Keratinocyte (primary cell): ENCODE results near the gene MFN2.
A peak's percentile ranks its signal among the peaks of the same experiment; 100 is the strongest.

Source experiments
- CTCF ChIP-seq, 3 experiments: IDR thresholded peaks in 1 of 3; conservative IDR thresholded peaks in 1 of 3; optimal IDR thresholded peaks in 1 of 3; 2 replicates in 2 of 3; 3 replicates in 1 of 3; pipeline versions ENCODE3 to v1.5.1; 2011; ENCODE audit warnings: low read length in 3 of 3, mild to moderate bottlenecking in 3 of 3, moderate library complexity in 2 of 3, control low read depth in 1 of 3, inconsistent platforms in 1 of 3; ENCODE audit not compliant: insufficient read depth in 2 of 3; ENCODE audit errors: extremely low read depth in 1 of 3
- EZH2 ChIP-seq: IDR thresholded peaks from one replicate; pipeline ENCODE4 v1.6.1; 2012; ENCODE audit warnings: inconsistent platforms, mild to moderate bottlenecking, low read length, moderate library complexity

- TF ChIP-seq CTCF (optimal IDR thresholded peaks at IDR 0.05 in 1 of 3, IDR thresholded peaks at IDR 0.05 in 1 of 3, conservative IDR thresholded peaks at IDR 0.05 in 1 of 3; ENCODE audit: extremely low read depth in 1 of 3, insufficient read depth in 2 of 3, low read length in 3 of 3) (peak; percentile 33 to 49 (median 38)), EZH2 (no peak)
Observed at GRCh38 chr1:12001249-12001917, 21.1 kb downstream of the MFN2 start.
